ENCODE measurements around the gene NOXA1. TPM values are rescaled to one million over a fixed set of nuclear protein-coding genes. Genes with fewer than 3 reads are reported as not detected.
"Not testable (repeated sequence)": the region's sequence is repeated elsewhere in the genome, so short reads cannot be mapped to it uniquely, and the experiment has no call there.

NOXA1 gene
- total RNA-seq, 1 donor from 2014 or later: 36.7 TPM

DNA sequence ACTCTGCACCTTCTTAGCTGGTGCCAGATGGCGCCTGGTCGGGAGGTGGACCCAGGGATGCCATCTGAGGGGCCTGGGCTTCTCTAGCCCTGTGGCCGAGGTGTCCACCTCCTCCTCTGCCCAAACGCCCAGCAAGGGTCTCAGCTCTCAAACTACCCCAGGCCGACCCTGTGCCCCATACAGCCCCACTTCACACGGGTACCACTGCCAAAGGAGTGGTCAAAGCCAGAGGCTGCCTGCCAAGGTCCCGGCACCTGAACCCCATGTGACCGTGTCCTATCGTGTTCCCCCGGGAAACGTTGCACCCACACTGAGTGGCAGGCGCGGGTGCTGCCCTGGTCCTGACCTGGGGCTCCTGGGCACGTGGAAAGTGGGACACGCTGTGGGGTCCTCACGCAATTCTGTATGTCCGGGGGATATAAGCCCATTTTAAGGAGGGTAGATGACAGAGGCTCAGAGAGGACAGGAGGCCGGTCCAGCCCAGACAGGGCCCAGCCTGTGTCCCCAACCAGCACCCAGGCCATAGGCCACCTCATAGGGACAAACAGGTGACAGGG is 16.0 kb downstream of the NOXA1 start:
- no peak for DNase-seq (ENCODE audit: low spot score)

- no peak for DNase-seq (ENCODE audit: low spot score)
Observed at GRCh38 chr9:137441289-137441934, 18.2 kb downstream of the NOXA1 start, which contains the start of gene ENTPD8. Gene ENTPD8 (minus strand): TSS chr9:137441357. CDS start chr9:137438285, 3,072 bp downstream.

GRCh38 chr9:137441935-137442321 is 18.7 kb downstream of the NOXA1 start:
- no peak for DNase-seq (ENCODE audit: low spot score)

- no peak for DNase-seq (ENCODE audit: low spot score)
Observed at GRCh38 chr9:137444106-137444790, 21.1 kb downstream of the NOXA1 start.

DNA sequence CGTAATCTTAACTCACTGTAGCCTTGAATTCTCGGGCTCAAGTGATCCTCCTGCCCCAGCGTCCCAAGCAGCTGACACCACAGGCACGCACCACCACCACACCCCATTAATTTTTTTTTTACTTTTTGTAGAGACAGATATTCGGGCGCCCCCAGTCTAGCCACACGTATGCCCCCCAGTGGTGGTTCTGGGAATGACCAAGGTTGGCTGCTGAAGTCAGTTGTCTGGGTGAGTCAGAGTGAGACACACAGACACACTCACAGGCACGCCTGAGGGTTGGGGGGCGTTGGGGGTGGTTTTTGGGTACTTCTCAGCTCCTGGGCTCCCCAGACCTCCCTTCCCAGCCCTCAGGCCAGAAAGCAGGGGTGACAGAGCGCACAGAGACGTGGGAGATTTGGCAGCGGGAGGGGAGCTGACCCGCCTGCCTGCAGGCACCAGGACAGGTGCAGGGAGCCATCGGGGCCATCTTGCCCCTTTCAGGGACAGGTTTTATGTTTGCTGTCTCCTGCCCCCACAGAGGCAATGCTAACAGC is 22.1 kb downstream of the NOXA1 start:
- DNase-seq (ENCODE audit: low spot score): peak; percentile 85

DNA sequence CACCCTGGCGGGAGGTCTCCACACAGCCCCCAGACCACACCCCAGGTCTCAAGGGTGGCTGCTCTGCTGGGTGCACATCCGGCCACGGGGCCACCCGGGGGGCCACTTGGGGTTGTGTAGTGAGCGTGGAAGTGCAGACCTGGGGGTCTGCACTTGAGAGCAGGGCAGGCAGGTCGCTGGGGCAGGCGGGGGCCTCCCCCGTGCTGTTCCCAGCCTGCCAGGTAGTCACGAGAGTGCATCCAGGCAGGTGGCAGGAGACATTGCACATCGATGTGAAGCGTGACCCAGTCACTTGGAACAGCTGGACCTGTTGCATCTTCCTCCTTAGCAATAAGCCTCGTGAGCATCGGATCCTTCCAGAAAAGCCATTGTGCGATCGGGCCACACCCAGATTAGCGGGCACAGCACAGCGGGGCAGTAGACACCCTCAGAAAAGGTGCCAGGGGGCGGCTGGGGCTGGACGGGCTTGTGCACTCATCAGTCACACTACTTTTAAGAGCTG is 22.8 kb downstream of the NOXA1 start:
- DNase-seq (ENCODE audit: low spot score): no peak

DNA sequence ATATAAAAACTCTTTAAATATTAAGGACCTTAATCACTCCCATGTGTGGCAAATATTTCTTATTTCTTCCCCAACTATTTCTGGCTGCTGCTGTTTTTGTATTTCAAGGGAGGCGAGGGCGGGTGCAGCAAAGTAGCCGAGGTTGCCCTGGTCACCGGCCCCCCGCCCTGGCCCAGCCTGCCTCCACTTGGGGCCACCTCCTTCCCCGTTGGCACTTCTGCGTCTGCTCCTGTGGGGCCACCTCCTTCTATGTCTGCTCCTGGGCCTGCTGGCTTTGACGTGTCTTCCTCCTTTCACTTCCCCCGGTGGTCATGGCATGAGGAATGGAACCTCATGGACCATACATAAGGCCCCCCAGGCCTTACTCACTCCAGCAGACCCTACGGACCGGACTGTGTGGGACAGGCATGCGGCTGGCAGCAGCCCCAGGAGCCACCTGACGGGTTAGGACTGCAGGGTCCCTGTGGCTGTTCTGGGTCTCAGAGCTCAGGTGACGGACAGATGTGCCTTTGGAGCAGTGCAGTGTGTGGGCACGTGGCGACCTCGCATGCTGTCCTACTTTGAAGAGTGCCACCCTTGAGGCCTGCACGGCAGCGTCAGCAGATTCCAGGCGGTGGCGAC is 23.8 kb downstream of the NOXA1 start:
- DNase-seq (ENCODE audit: low spot score): no peak

DNA sequence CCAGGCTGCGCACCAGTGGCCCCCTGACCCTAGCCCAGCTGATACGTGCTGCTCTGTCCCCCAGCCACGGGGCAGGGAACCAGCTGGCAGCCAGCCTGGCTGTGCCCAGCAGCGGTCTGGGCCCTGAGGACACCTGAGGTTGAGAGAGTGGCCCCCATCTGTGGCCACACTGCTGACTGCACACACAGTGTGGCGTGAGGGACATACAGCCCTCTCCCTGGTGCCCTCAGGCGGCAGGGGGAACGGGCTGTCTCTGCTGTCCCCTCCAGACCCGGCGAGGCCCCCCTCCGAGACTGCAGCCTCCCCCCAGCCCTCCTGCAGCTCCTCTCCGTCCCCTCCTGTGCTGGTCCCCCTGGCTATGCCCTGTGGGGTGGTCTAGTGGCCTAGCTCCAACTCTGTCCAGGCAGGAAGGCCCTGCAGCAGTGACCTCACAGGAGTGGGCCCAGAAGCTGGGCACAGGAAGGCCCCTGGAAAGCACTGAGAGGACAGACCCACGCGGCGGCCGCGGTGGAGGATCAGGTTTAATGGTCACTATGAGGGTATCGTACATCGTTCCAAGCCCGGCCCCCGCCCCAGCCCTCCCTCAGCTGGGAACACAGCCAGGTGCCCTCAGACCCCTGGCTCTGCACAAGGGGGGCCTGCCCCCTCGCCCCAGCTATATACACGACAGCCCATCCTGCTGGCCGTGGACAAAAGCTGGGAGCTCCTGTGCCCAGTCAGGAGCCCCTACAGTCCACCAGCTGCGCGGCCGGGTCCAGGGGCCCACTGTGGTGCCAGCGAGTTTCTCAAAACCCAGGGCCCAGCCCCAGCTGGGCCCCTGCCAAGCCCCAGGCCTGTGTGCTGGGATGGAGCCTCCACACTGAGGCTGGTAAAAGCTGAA is 24.8 kb downstream of the NOXA1 start:
- no peak for DNase-seq (ENCODE audit: low spot score)

GRCh38 chr9:137448602-137448962 is 25.4 kb downstream of the NOXA1 start:
- no peak for DNase-seq (ENCODE audit: low spot score)

GRCh38 chr9:137449081-137449844 is 26.1 kb downstream of the NOXA1 start:
- no peak for DNase-seq (ENCODE audit: low spot score)

- DNase-seq (ENCODE audit: low spot score): no peak
Observed at GRCh38 chr9:137449931-137450538, 26.8 kb downstream of the NOXA1 start.

- DNase-seq (ENCODE audit: low spot score): not testable (repeated sequence)
Observed at GRCh38 chr9:137450539-137451222, 27.5 kb downstream of the NOXA1 start.

GRCh38 chr9:137451264-137452005 is 28.2 kb downstream of the NOXA1 start:
- DNase-seq (ENCODE audit: low spot score): not testable (repeated sequence)

GRCh38 chr9:137452006-137452760 is 29.0 kb downstream of the NOXA1 start:
- DNase-seq (ENCODE audit: low spot score): no peak

GRCh38 chr9:137452761-137453642 is 29.8 kb downstream of the NOXA1 start:
- DNase-seq (ENCODE audit: low spot score): no peak

DNA sequence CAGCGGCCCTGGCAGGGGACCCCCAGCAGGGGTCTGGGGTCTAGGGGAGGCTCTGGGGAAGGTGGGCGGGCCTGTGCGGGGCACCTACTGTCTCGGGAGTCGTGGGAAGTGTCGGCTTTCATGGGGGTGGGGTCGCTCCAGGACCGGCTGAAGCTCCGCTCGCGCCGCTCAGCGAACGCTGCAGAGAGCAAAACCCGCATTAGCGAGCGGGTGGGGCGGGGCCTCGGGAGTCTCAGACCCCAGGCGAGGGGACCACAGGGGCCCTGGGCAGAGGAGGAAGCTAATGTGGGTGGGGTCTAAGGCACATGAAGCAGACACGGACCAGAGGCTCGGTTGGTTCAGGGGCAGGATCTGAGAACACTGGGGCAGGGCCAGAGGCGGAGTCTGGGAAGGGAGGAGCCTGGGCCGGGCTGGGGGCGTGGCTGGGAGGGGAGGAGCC is 30.5 kb downstream of the NOXA1 start:
- DNase-seq (ENCODE audit: low spot score): peak; percentile 79

DNA sequence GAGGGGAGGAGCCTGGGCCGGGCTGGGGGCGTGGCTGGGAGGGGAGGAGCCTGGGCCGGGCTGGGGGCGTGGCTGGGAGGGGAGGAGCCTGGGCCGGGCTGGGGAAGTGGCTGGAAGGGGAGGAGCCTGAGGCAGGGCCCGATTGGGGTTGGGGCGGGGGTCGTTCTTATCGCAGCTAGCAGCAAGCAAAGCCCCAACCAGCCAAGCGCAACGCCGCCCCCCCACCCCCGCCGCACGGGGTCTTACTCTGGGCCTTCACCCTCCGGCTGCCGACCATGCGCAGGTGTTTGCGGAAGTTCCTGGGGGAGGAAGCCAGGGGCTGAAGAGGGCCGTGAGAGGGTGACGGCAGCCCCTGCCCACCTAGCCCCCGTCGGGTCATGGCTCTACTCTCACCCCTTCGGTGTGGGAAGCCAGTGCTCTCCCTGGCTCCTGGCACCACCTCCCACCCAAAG is 31.0 kb downstream of the NOXA1 start:
- DNase-seq (ENCODE audit: low spot score): peak; percentile 62

All from mucosa of gallbladder (tissue), 1 donor.